Adrenal gland (tissue), 12 donors: ENCODE data around the gene ATPAF2. TPM values are rescaled to one million over a fixed set of nuclear protein-coding genes. Genes with fewer than 3 reads are reported as not detected.

Source experiments
- DNase-seq, 7 donors: peaks; one replicate each; pipeline ENCODE4 v3.0.0-alpha.2; 2019 to 2020
- H3K27ac ChIP-seq, 5 donors: fragments of 200-600 bp; sonication (generic) in 4 of 5; 1 replicate in 3 of 5; 2 replicates in 2 of 5; pipeline versions ENCODE4 v1.5.1 to v1.8.0; 2016 to 2020; ENCODE audit warnings: mild to moderate bottlenecking in 1 of 5
- H3K27me3 ChIP-seq: fragments of 200-600 bp; 2 replicates; pipeline ENCODE4 v1.8.0; 2021
- H3K36me3 ChIP-seq, 2 donors: fragments of 200-600 bp; replicated peaks in 1 of 2; 1 replicate in 1 of 2; 2 replicates in 1 of 2; pipeline versions ENCODE4 v1.5.1 to v1.8.0; 2018 to 2022
- H3K4me1 ChIP-seq, 2 donors: fragments of 200-600 bp; replicated peaks in 1 of 2; 1 replicate in 1 of 2; 2 replicates in 1 of 2; pipeline versions ENCODE4 v1.5.1 to v1.8.0; 2018 to 2021
- H3K4me3 ChIP-seq, 4 donors: fragments of 200-600 bp; sonication (generic) in 3 of 4; one replicate each; pipeline ENCODE4 v1.5.1; 2016 to 2018
- H3K9me3 ChIP-seq, 3 donors: fragments of 200-600 bp; sonication (generic) in 1 of 3; replicated peaks in 1 of 3; 1 replicate in 2 of 3; 2 replicates in 1 of 3; pipeline versions ENCODE4 v1.5.1 to v1.8.0; 2016 to 2021
- CTCF ChIP-seq, 6 experiments: fragments of 450-650 bp in 4 of 6; fragments of 200-600 bp in 2 of 6; sonication (generic) in 1 of 6; IDR thresholded peaks; 1 replicate in 5 of 6; 2 replicates in 1 of 6; pipeline versions ENCODE4 v1.5.1 to v1.8.0; 2016 to 2021; ENCODE audit warnings: antibody characterized with exemption in 6 of 6, mild to moderate bottlenecking in 2 of 6, moderate library complexity in 1 of 6
- POLR2A ChIP-seq, 2 donors: fragments of 450-650 bp; IDR thresholded peaks; one replicate each; pipeline ENCODE4 v1.6.1; 2017; ENCODE audit warnings: antibody characterized with exemption in 2 of 2, mild to moderate bottlenecking in 2 of 2, moderate library complexity in 1 of 2
- WGBS, 4 donors: extraction: QIAGEN DNeasy Blood & Tissue Kit in 2 of 4; methylation state at CpG; one replicate each; pipeline versions ENCODE4 v1.1.5 to v1.1.7; 2013 to 2017; 5-methylcytosine and 5-hydroxymethylcytosine counted together
- intact Hi-C, 2 donors: fragments of 100-400 bp; cut with DNase I; formaldehyde crosslinking; loops; one replicate each; pipeline versions ENCODE4 v1.14.1 to v1.15.0; 2022 to 2023
- polyA plus RNA-seq, 3 donors: library from polyadenylated mRNA; stranded (reverse); fragments of 200-250 nt in 2 of 3; fragments of 350-450 nt in 1 of 3; fragmentation: Illumina TruSeq in 1 of 3; extraction: RNeasy Lipid Tissue Mini Kit (QIAGEN cat#74804) in 1 of 3; gene quantifications; one replicate each; pipeline ENCODE4 v1.2.3, GENCODE V29; 2013 to 2014
- total RNA-seq, 9 donors: library from RNA; depleted of rRNA in 4 of 9; stranded (reverse); fragments of >200 nt in 4 of 9; fragments of 120-200 nt in 1 of 9; fragmentation: NEBNext Ultra II Directional in 1 of 9; extraction: Animal tissue kit (Norgen Biotek cat#: 25700) in 1 of 9; gene quantifications; one replicate each; pipeline versions ENCODE4 v1.1.0 to v1.2.4, GENCODE V29; 2013 to 2023
- donor health status: healthy with polysubstance abuse.
- donor health status: Bipolar disorder and iron deficiency.
- donor health status: DM: yes; HTN: yes; CAD: no.
- donor health status: DM: no; HTN: no; CAD: no.
- donor health status: DM: no; HTN: no; CAD: no.
- donor health status: DM: yes; HTN: yes; CAD: no.

Gene ATPAF2
- total and polyA plus RNA-seq, 12 donors: 32.5 to 68.6 (median 45.4) TPM

GRCh38 chr17:18037486-18037885 is 1.5 kb downstream of the ATPAF2 start:
- H3K4me1 ChIP-seq: peaks cover 21 to 38% of the 10 kb centered on the region in 2 donors
- no peak for DNase-seq
- intact Hi-C loops: loop anchor here (5.0 to 10.0 kb wide), 5 partner anchors 53 to 355 kb away; partner anchors contain the start of gene RAI1 (in 2 of the 2)
- H3K27me3 ChIP-seq: no peaks in the 10 kb centered on the region
- H3K9me3 ChIP-seq: no peaks in the 10 kb centered on the region
- H3K4me3 ChIP-seq: no peak overlapping the region
- H3K27ac ChIP-seq: no peak overlapping the region
- H3K36me3 ChIP-seq: no peaks in the 10 kb centered on the region
- TF ChIP-seq POLR2A (IDR thresholded peaks at IDR 0.05) (no peak), CTCF (IDR thresholded peaks at IDR 0.05) (no peak)
- WGBS, 4 donors: 67 to 74% (median 71%) methylated on average over 6 of the region's 6 CpGs

- TF ChIP-seq CTCF (IDR thresholded peaks at IDR 0.05): no peak
- Histone ChIP-seq H3K9me3 (no peaks in the 10 kb centered on the region), H3K27me3 (no peaks in the 10 kb centered on the region), H3K27ac (no peak overlapping the region), H3K36me3 (no peaks in the 10 kb centered on the region), H3K4me1 (peaks cover 16 to 23% of the 10 kb centered on the region in 2 donors), H3K4me3 (no peak overlapping the region)
- 68 to 85% (median 77%) methylated on average over 2 of the region's 2 CpGs for WGBS, 4 donors
- DNase-seq: no peak
- intact Hi-C loops: loop anchor here (5.0 to 10.0 kb wide), 5 partner anchors 51 to 353 kb away; partner anchors contain the start of gene RAI1 (in 2 of the 2)
Observed at GRCh38 chr17:18035704-18036103, 3.3 kb downstream of the ATPAF2 start.

DNA sequence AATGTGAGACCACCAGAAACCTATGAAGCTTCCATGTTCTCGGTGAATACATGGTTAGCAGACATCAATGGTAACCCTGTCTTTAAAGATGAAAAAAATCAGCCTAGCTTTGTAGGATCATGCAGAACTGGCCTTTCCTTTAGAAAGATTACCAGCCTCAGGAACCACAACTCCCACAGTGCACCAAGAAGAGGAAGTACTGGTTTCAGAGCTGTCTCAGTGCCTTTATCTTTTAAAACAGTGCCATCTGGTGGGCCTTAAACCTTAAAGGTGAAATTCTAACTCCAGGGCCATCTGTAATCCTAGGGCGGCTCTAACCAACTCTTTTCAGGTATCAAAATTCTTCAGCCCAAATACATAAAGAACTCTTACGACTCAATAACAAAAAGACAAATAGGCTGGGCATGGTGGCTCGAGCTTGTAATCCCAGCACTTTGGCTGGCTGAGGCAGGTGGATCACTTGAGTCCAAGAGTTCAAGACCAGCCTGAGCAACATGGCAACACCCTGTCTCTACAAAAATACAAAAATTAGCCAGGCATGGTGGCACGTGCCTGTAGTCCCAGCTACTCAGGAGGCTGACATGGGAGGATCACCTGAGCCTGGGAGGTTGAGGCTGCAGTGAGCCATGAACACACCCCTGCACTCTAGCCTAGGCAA is 5.4 kb downstream of the ATPAF2 start:
- TF ChIP-seq CTCF (IDR thresholded peaks at IDR 0.05): peak; percentile 28 to 80 (median 69)
- TF ChIP-seq POLR2A (IDR thresholded peaks at IDR 0.05): no peak
- peak; percentile 49 to 82 (median 67) for DNase-seq
- WGBS, 4 donors: 21 to 26% (median 23%) methylated on average over 5 of the region's 5 CpGs

DNA sequence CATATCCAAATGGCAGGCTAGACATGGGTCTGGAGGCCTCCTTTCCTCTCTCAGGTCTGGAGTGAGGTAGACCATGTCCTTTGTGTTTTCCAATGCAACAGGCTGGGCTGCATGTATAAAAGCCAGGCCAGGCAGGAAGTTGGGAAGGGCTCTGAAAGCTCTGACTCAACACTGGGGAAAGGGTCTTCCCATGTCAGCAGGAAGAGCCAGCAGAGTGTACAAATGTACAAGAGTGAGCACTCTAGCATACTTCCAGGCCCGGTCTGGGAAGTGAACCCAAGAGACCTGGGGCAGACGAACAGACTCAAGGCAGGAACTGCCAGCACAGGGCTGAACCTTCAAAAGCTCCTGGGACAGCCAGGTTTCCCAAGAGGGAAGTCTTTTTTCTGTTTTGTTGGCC is 7.0 kb downstream of the ATPAF2 start:
- 48 to 67% (median 55%) methylated on average over 2 of the region's 2 CpGs for WGBS, 4 donors
- no peaks in the 10 kb centered on the region for H3K9me3 ChIP-seq
- peak in 1 of 7 donors; percentile 14 for DNase-seq
- no peaks in the 10 kb centered on the region for H3K4me1 ChIP-seq
- peak overlapping the region in 1 of 5 donors; percentile 10 for H3K27ac ChIP-seq
- no peak for TF ChIP-seq POLR2A (IDR thresholded peaks at IDR 0.05)
- TF ChIP-seq CTCF (IDR thresholded peaks at IDR 0.05): no peak
- intact Hi-C loops: loop anchor here in 1 of 2 donors (5.0 to 10.0 kb wide), 4 partner anchors 47 to 347 kb away; partner anchors contain the start of gene RAI1
- no peaks in the 10 kb centered on the region for H3K36me3 ChIP-seq
- no peaks in the 10 kb centered on the region for H3K27me3 ChIP-seq
- H3K4me3 ChIP-seq: no peak overlapping the region

More for the DNA sequence above, 5.4 kb downstream of the ATPAF2 start:
- Histone ChIP-seq H3K4me1 (peaks cover 7 to 15% of the 10 kb centered on the region in 2 donors), H3K4me3 (no peak overlapping the region), H3K27ac (no peak overlapping the region), H3K27me3 (no peaks in the 10 kb centered on the region), H3K36me3 (no peaks in the 10 kb centered on the region), H3K9me3 (no peaks in the 10 kb centered on the region)
- intact Hi-C loops: loop anchor here in 1 of 2 donors (5.0 to 10.0 kb wide), 4 partner anchors 49 to 349 kb away; partner anchors contain the start of gene RAI1
